Stimulated activated CD8-positive, alpha-beta memory T cell treated with anti-CD3 and anti-CD28 coated beads, Interleukin-15, amount 100 ng/mL, for 1 hour (primary cell): ENCODE measurements around the gene LRIF1.
"Not testable (repeated sequence)": the region's sequence is repeated elsewhere in the genome, so short reads cannot be mapped to it uniquely, and the experiment has no call there.

Source experiments
- DNase-seq: peaks from one replicate; pipeline ENCODE4 v3.0.0-alpha.2; 2020; ENCODE audit warnings: low read depth

Gene LRIF1

GRCh38 chr1:110951161-110951560 lies 12.6 kb downstream of the LRIF1 start:
- DNase-seq, result no peak

GRCh38 chr1:110948038-110948810 lies 15.5 kb downstream of the LRIF1 start:
- no peak for DNase-seq

DNA sequence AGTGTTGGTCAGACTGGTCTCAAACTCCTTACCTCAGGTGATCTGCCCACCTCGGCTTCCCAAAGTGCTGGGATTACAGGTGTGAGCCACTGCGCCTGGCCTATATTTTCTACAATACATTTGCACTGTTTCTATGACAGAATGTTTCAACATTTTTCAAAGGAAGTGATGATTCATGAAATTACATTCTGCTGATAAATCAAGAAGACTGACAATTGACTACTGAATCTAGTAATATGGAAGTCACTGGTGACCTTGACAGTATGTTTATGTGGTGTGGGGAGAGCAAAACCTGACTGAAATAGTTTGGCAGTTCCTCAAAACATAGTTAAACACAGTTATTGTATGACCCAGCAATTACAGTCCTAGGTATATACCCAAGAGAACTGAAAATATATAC lies 18.1 kb downstream of the LRIF1 start:
- no peak for DNase-seq

DNA sequence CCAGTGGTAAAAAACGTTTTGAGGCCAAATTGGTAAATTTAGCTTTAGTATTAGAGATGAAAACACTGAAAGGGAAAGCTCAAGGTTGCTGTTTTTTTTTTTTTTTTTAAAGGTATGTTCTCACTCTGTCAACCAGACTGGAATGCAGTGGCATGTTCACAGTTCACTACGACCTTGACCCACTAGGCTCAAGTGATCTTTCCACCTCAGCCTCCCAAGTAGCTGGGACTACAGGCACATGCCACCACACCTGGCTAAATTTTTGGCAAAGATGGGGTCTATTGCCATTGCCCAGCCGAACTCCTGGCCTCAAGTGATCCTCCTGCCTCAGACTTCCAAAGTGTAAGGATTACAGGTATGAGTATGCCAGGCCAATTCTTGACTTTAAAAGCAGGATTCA lies 18.9 kb downstream of the LRIF1 start:
- no peak for DNase-seq

DNA sequence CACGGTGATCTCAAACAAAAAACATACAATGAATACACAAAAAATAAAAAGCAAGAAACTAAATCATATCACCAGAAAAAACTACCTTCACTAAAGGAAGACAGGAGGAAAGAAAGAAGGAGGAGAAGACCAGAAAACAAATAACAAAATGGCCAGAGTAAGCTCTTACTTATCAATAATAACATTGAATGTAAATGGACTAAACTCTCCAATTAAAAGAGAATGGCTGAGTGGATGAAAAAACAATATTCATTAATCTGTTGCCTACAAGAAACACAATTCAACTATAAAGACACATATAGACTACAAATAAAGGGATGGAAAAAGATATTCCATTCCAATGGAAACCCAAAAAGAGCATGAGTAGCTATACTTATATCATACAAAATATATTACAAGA lies 27.2 kb downstream of the LRIF1 start:
- DNase-seq, result no peak

DNA sequence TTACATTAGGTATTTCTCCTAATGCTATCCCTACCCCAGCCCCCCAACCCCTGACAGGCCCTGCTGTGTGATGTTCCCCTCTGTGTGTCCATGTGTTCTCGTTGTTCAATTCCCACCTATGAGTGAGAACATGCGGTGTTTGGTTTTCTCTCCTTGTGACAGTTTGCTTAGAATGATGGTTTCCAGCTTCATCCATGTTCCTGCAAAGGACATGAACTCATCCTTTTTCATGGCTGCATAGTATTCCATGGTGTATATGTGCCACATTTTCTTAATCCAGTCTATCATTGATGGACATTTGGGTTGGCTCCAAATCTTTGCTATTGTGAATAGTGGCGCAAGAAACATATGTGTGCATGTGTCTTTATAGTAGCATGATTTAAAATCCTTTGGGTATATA lies 32.6 kb downstream of the LRIF1 start:
- DNase-seq, result not testable (repeated sequence)

DNA sequence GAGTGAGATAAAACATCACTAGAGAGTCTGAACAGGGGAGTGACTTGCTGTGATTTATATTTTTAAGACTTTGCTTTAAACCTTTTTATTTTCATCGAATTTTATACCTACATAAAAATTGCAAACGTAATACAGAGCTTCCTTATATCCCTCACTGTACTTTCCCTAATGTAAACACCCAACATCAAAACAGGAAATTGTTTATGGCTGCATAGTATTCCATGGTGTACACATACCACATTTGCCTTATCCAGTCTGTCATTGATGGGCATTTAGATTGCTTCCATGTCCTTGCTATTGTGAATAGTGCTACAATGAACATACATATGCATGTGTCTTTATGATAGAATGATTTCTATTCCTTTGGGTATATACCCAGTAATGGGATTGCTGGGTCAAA lies 34.8 kb downstream of the LRIF1 start:
- no peak for DNase-seq

DNA sequence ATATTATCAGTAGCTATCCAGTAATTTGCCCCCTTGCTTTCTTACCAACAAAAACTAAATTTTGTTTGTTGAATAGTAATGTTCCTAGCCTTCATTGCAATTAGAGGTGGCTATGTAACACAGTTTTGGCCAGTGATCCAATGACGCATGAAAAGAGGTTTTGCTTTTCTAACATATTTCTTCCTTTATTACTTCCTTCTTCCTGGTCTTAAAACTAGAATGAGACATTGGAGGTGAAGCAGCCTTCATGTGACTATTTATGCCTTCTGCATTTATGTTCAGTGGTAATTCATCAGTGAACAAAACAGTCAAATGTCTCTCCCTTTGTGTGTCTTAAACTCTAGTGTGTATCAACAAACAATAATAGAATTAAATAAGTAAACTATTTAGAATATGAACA lies 35.5 kb downstream of the LRIF1 start:
- DNase-seq, result no peak

- DNase-seq, result no peak
These were observed 36.1 kb downstream of the LRIF1 start for GRCh38 chr1:110927484-110928075.

GRCh38 chr1:110921953-110922352 lies 41.8 kb downstream of the LRIF1 start:
- no peak for DNase-seq

DNA sequence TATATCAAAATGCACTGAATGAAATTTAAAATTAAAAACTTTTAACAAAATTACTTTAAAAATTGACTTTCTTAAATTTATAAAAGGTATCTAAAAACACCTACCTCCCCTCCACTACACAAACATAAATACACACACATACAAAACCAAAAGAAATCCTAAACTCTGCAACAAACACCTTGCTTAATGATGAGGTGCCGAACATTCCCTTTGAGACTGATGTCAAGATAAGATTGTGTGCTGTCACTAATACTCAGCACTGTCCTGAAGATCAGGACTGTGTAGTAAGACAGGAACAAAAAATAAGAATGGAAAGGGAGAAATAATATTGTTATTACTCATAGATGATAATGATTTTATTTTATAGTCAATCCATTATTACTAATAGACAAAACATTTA lies 45.7 kb downstream of the LRIF1 start:
- DNase-seq, result no peak

DNA sequence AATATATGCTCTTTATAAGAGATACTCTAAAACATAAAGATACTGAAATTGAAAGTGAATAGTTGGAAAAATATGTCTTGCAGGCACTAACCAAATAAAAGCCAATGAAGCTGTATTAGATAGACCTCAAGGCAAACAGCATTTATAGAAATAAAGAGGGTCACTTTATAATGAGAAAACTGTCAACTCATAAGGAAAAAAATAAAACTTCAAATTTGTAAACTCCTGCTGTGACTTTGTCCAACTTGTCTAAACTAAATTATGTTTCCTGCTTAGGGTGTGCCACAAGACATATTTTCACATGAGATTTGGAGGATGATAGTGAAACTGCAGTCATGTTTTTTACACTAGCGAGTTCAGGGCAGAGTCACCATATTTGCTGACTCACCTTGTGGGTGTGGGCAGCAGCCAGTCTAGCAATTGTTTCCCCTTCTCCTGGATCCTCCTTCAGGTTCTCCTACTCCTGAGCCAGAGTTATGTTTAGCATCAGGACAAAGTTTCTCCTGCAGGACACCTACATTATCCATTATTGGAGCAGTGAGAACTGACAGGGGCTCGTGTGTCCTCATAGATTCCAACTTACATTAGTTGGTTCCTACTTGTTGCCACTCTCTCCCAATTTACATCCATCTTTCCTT lies 46.9 kb downstream of the LRIF1 start:
- no peak for DNase-seq

GRCh38 chr1:110916274-110916668 lies 47.5 kb downstream of the LRIF1 start:
- no peak for DNase-seq

DNA sequence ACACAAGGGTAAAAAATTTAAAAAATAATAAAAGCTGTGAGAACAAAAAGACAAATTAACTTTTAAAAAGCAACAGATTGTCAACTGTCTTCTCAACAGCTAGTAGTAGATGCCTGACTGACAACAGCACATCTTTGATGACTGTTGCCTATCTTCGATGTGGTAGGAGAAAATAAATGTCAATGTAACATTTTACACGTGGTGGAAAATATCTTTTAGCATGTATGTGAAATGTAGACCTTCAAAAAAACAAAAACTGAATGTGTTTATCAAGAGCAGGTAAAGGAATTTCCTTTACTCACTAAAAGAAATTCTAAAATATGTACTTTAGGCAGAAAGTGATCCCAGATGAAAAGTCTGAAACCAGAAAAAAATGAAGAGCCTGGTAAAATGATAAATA lies 47.9 kb downstream of the LRIF1 start:
- DNase-seq, result no peak

- DNase-seq, result no peak
These were observed 49.0 kb downstream of the LRIF1 start for GRCh38 chr1:110914676-110915075.

- no peak for DNase-seq
These were observed 50.9 kb downstream of the LRIF1 start for GRCh38 chr1:110912784-110913183.

DNA sequence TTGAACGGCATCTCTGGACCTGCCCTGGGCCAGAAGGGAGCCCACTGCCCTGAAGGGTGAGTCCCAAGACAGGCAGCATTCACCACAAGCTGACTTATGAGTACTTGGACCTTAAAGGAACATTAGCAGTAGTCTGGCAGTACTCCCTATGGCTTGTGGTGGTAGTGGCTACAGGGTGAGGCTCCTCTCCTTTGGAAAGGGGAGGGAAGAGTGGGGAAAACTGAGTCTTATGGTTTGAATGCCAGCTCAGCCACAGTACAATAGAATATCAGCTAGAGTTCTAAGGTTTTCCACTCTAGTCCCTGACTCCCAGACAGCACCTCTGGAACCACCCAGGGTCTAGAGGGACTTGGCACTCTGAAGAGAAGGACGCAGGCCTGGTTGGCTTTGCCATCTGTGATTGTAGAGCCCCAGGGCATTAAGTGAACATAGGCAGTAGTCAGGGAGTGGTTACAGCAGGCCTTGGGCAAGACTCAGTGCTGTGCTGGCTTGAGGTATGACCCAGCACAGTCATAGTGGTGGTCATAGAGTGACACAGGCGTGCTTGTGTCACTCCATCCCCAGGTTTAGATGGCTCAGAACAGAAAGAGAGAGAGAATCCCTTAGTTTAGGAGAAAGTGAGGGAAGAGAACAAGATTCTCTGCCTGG lies 59.7 kb downstream of the LRIF1 start:
- no peak for DNase-seq

GRCh38 chr1:110902820-110903463 lies 60.8 kb downstream of the LRIF1 start:
- DNase-seq, result no peak

- no peak for DNase-seq
These were observed 64.3 kb downstream of the LRIF1 start for GRCh38 chr1:110899458-110899843.

GRCh38 chr1:110898734-110899457 lies 64.8 kb downstream of the LRIF1 start:
- no peak for DNase-seq

DNA sequence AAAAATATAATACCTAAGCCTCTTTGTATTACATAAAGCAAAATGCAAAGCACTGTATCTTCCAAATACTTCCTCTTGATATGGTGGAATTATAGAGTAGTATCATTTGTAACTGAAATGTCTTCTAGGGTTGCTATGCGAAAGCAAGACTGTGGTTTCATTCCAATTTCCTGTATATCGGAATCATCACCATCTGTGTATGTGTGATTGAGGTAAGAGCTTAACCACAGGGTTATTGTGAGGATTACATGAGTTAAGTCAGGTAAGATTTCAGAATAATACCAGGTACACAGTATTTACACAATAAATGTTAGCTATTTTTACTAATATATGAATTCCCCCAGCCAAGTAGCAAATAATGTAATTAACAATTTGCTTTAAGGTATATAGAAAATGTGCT lies 66.0 kb downstream of the LRIF1 start:
- DNase-seq, result no peak
